Gastroesophageal sphincter (tissue), 3 donors: ENCODE results near the gene TEX48.

Experiments
- POLR2A ChIP-seq, 2 donors: fragments of 450-650 bp; IDR thresholded peaks; one replicate each; pipeline ENCODE4 v1.6.1; 2017; ENCODE audit warnings: antibody characterized with exemption in 2 of 2, mild to moderate bottlenecking in 2 of 2, moderate library complexity in 1 of 2
- TF ChIP-seq, protein P1 (sequence below), 4 experiments: fragments of 200-600 bp in 2 of 4; fragments of 450-650 bp in 2 of 4; sonication (generic) in 1 of 4; IDR thresholded peaks; one replicate each; pipeline ENCODE4 v1.5.1; 2017 to 2019; ENCODE audit warnings: antibody characterized with exemption in 4 of 4, mild to moderate bottlenecking in 2 of 4, moderate library complexity in 2 of 4

DNA sequence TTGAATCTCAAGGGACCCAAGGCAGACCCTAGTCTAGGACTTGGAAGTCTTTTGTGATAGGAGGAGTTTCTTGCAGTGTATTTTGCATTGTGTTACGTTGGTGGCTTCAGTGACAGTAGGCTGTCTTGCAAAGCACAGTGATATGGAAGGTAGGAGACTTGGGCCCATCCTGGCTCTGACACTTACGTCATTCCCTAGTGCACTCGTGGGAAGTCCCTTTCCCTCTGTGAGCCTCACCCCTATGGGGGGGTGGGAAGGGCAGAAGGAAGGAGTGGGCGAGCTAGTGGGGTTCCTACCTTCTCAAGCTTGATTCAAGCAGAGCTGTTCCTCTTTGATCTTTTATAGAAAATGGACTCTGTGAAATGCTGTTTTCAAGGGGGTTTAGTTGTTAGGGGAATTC is 15.1 kb downstream of the TEX48 start:
- TF ChIP-seq, protein P1, sequence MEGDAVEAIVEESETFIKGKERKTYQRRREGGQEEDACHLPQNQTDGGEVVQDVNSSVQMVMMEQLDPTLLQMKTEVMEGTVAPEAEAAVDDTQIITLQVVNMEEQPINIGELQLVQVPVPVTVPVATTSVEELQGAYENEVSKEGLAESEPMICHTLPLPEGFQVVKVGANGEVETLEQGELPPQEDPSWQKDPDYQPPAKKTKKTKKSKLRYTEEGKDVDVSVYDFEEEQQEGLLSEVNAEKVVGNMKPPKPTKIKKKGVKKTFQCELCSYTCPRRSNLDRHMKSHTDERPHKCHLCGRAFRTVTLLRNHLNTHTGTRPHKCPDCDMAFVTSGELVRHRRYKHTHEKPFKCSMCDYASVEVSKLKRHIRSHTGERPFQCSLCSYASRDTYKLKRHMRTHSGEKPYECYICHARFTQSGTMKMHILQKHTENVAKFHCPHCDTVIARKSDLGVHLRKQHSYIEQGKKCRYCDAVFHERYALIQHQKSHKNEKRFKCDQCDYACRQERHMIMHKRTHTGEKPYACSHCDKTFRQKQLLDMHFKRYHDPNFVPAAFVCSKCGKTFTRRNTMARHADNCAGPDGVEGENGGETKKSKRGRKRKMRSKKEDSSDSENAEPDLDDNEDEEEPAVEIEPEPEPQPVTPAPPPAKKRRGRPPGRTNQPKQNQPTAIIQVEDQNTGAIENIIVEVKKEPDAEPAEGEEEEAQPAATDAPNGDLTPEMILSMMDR (IDR thresholded peaks at IDR 0.05): no peak
- no peak for TF ChIP-seq POLR2A (IDR thresholded peaks at IDR 0.05)
